ENCODE results near the gene RAB2B. TPM values are rescaled to one million over a fixed set of nuclear protein-coding genes. Genes with fewer than 3 reads are reported as not detected.

Gene RAB2B
- total RNA-seq, result 8.7 and 9.8 TPM in 2 replicates

GRCh38 chr14:21476925-21477681, at the start of gene RAB2B, which contains the start of gene TOX4:
RAB2B (minus strand) TSS chr14:21476959; CDS start chr14:21476872, 87 bp downstream.
TOX4 (plus strand) TSS chr14:21477195; CDS start chr14:21477279, 84 bp downstream.

DNA sequence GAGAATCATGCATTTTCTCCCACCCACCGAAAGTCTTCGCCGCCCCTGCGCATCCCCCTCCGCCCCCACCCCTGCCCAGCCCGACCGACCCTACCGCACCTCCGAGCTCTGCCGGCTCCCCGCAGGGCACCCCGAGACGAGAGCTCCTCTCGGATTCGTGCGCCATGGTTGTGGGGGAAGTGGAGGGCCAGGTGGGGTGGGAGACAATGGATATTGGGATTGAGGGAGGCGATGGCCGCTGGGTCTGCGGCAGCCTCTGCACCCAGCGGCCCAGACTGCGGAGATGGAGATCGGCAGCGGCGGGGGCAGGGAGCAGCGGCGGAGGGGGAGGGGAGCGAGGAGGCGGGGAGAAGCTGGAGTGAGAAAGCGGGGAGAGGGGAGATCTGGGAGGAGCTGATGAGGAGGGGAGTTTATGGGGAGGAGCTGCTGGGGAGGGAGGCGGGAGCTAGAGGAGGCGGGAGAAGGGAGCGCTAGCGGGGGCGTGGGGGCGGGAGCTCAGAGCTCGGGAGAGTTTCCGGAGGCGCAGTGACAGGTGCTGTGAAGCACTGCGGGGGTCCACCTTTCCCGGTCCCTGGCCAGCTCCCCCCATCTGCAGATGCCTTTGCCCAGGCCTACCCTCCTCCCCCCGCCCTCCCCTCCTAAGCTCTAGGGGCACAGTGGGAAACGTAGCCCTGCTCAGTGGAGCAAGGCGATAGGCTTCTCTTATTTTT, 49.4 kb upstream of the RAB2B start, which contains the start of gene SALL2:
Gene SALL2 (minus strand): TSS at position 385 of the 710 bp plus-strand sequence. CDS start 219 bp downstream, at position 166.

GRCh38 chr14:21510735-21511657, 34.2 kb upstream of the RAB2B start, which contains the start of gene METTL3:
METTL3 (minus strand) TSS chr14:21511340; CDS start chr14:21511223, 117 bp downstream.

DNA sequence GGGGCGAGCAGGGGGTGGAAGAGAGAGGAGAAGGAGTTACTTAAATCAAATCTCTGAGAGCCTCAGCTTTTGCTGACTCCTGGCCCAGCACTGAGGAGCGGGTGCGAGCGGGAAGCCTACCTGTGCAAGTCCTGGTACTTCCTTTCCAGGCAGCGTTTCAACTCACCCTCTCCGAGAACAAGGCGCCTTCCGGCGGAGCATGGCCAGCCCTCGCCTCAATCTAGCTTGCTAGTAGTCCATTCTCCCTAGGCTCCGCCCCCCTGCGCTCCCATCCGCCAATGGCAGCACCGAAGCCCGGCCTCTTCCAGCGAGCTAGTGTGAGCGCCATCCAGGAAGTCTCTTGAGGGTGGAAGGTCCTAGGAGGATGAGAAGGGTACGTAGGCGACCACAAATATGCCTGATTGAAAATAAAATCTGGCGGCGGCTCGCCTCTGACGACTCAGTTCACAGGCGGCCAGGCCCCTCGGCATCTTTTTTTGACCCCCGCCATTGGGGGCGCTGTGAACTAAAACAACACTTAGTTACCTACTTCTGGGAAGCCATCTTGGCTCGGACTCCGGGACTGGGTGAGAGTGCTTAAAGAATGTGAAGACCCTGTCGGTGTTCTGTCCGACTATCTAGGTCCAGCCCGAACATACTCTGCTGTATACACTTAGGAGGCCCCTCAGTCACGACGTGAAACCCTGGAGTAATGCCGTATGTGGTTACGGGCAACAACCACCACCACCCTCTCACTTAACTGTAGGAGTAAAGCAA, 20.7 kb downstream of the RAB2B start, which contains the start of gene CHD8:
Gene CHD8 (minus strand): TSS at position 212 of the 756 bp plus-strand sequence. CDS start 24,480 bp downstream, outside the sequence.

Other genes with a start within 250 kb of the RAB2B start
- gene HNRNPC, start 207.5 kb downstream of the RAB2B start, total RNA-seq, result 741 and 791 TPM in 2 replicates
- gene RPGRIP1, start 196.9 kb downstream of the RAB2B start, total RNA-seq, result not detected in 2 replicates
- gene SUPT16H, start 92.9 kb downstream of the RAB2B start, total RNA-seq, result 56.3 and 69.7 TPM in 2 replicates
- 34.5 and 56.3 TPM in 2 replicates for gene CHD8, start 20.8 kb downstream of the RAB2B start, total RNA-seq
- gene TOX4, start 236 bp upstream of the RAB2B start, total RNA-seq, result 26.3 and 39.8 TPM in 2 replicates
- 27.8 and 34.0 TPM in 2 replicates for gene METTL3, start 34.4 kb upstream of the RAB2B start, total RNA-seq
- 2.6 and 4.2 TPM in 2 replicates for gene SALL2, start 49.4 kb upstream of the RAB2B start, total RNA-seq
- gene OR10G3, start 103.1 kb upstream of the RAB2B start, total RNA-seq, result not detected in 2 replicates
- not detected in 2 replicates for gene OR10G2, start 158.0 kb upstream of the RAB2B start, total RNA-seq
- gene OR4E2, start 176.9 kb upstream of the RAB2B start, total RNA-seq, result not detected in 2 replicates
- gene OR4E1, start 196.9 kb upstream of the RAB2B start, total RNA-seq, result not detected in 2 replicates